ENCODE data around the gene FLRT1. TPM values are rescaled to one million over a fixed set of nuclear protein-coding genes. Genes with fewer than 3 reads are reported as not detected.

FLRT1 gene
- total RNA-seq, 2 donors from 2014 or later, result not detected

- Mint-ChIP-seq H3K36me3 (peaks cover 6% of the 10 kb centered on the region), H3K27ac (no peak overlapping the region), H3K9me3 (no peaks in the 10 kb centered on the region), H3K27me3 (peaks cover 0 to 3% of the 10 kb centered on the region in 2 donors), H3K4me1 (ENCODE audit: low read depth in 2 of 2) (peaks cover 0 to 8% of the 10 kb centered on the region in 2 donors), H3K4me3 (no peak overlapping the region)
- ATAC-seq (peak; percentile 85 to 90), DNase-seq (ENCODE audit: low spot score) (peak; percentile 76)
Observed at GRCh38 chr11:64000026-64000739, 35.5 kb upstream of the FLRT1 start.

- H3K36me3 Mint-ChIP-seq, result peaks cover 6% of the 10 kb centered on the region
- ATAC-seq (no peak), DNase-seq (ENCODE audit: low spot score) (no peak)
- H3K27me3 Mint-ChIP-seq, result peaks cover 0 to 5% of the 10 kb centered on the region in 2 donors
- no peak overlapping the region for H3K27ac Mint-ChIP-seq
- no peaks in the 10 kb centered on the region for H3K9me3 Mint-ChIP-seq
- H3K4me1 Mint-ChIP-seq (ENCODE audit: low read depth in 2 of 2), result peaks cover 0 to 8% of the 10 kb centered on the region in 2 donors
- H3K4me3 Mint-ChIP-seq, result peak overlapping the region; percentile 10
Observed at GRCh38 chr11:64000740-64001483, 34.8 kb upstream of the FLRT1 start.

- Mint-ChIP-seq H3K36me3 (peaks cover 6% of the 10 kb centered on the region), H3K27ac (no peak overlapping the region), H3K9me3 (no peaks in the 10 kb centered on the region), H3K27me3 (peaks cover 5 to 11% of the 10 kb centered on the region in 2 donors), H3K4me3 (peak overlapping the region; percentile 10), H3K4me1 (ENCODE audit: low read depth in 2 of 2) (peaks cover 0 to 8% of the 10 kb centered on the region in 2 donors)
- ATAC-seq, result no peak
- DNase-seq (ENCODE audit: low spot score), result no peak
Observed at GRCh38 chr11:64001484-64002420, 34.0 kb upstream of the FLRT1 start.

- Mint-ChIP-seq H3K36me3 (no peaks in the 10 kb centered on the region), H3K4me3 (no peak overlapping the region), H3K9me3 (no peaks in the 10 kb centered on the region), H3K27ac (peak overlapping the region in 1 of 2 donors; percentile 50), H3K4me1 (ENCODE audit: low read depth in 2 of 2) (peaks cover 14 to 15% of the 10 kb centered on the region in 2 donors), H3K27me3 (peaks cover 21 to 27% of the 10 kb centered on the region in 2 donors)
- no peak for ATAC-seq
- no peak for DNase-seq (ENCODE audit: low spot score)
Observed at GRCh38 chr11:64003807-64004589, 31.7 kb upstream of the FLRT1 start.

- no peak overlapping the region for H3K27ac Mint-ChIP-seq
- no peaks in the 10 kb centered on the region for H3K9me3 Mint-ChIP-seq
- H3K4me3 Mint-ChIP-seq, result no peak overlapping the region
- DNase-seq (ENCODE audit: low spot score) (no peak), ATAC-seq (no peak)
- no peaks in the 10 kb centered on the region for H3K36me3 Mint-ChIP-seq
- H3K4me1 Mint-ChIP-seq (ENCODE audit: low read depth in 2 of 2), result peaks cover 14 to 15% of the 10 kb centered on the region in 2 donors
- H3K27me3 Mint-ChIP-seq, result peaks cover 21 to 27% of the 10 kb centered on the region in 2 donors
Observed at GRCh38 chr11:64004590-64004984, 31.1 kb upstream of the FLRT1 start.

GRCh38 chr11:64005691-64006090 lies 30.0 kb upstream of the FLRT1 start:
- Mint-ChIP-seq H3K9me3 (peaks cover 8% of the 10 kb centered on the region), H3K36me3 (no peaks in the 10 kb centered on the region), H3K27ac (no peak overlapping the region), H3K4me1 (ENCODE audit: low read depth in 2 of 2) (peaks cover 19 to 22% of the 10 kb centered on the region in 2 donors), H3K4me3 (no peak overlapping the region), H3K27me3 (peaks cover 21 to 27% of the 10 kb centered on the region in 2 donors)
- ATAC-seq, result no peak
- DNase-seq (ENCODE audit: low spot score), result no peak

GRCh38 chr11:64006398-64006797 lies 29.3 kb upstream of the FLRT1 start:
- Mint-ChIP-seq H3K27me3 (peaks cover 21 to 27% of the 10 kb centered on the region in 2 donors), H3K36me3 (no peaks in the 10 kb centered on the region), H3K4me1 (ENCODE audit: low read depth in 2 of 2) (peaks cover 19 to 29% of the 10 kb centered on the region in 2 donors), H3K9me3 (peaks cover 12% of the 10 kb centered on the region), H3K4me3 (no peak overlapping the region), H3K27ac (no peak overlapping the region)
- DNase-seq (ENCODE audit: low spot score) (no peak), ATAC-seq (no peak)

GRCh38 chr11:64007160-64007628 lies 28.5 kb upstream of the FLRT1 start:
- Mint-ChIP-seq H3K4me3 (peak overlapping the region; percentile 69), H3K4me1 (ENCODE audit: low read depth in 2 of 2) (peaks cover 19 to 25% of the 10 kb centered on the region in 2 donors), H3K27ac (no peak overlapping the region), H3K9me3 (peaks cover 12% of the 10 kb centered on the region), H3K27me3 (peaks cover 21 to 23% of the 10 kb centered on the region in 2 donors), H3K36me3 (no peaks in the 10 kb centered on the region)
- no peak for ATAC-seq
- no peak for DNase-seq (ENCODE audit: low spot score)

- no peak overlapping the region for H3K27ac Mint-ChIP-seq
- no peaks in the 10 kb centered on the region for H3K36me3 Mint-ChIP-seq
- ATAC-seq (peak; percentile 58 to 76), DNase-seq (ENCODE audit: low spot score) (no peak)
- peaks cover 12% of the 10 kb centered on the region for H3K9me3 Mint-ChIP-seq
- H3K27me3 Mint-ChIP-seq, result peaks cover 21 to 23% of the 10 kb centered on the region in 2 donors
- H3K4me3 Mint-ChIP-seq, result peak overlapping the region; percentile 69
- H3K4me1 Mint-ChIP-seq (ENCODE audit: low read depth in 2 of 2), result peaks cover 19 to 25% of the 10 kb centered on the region in 2 donors
Observed at GRCh38 chr11:64007629-64008282, 28.0 kb upstream of the FLRT1 start.

GRCh38 chr11:64008283-64008913 lies 27.3 kb upstream of the FLRT1 start:
- H3K36me3 Mint-ChIP-seq, result no peaks in the 10 kb centered on the region
- H3K4me1 Mint-ChIP-seq (ENCODE audit: low read depth in 2 of 2), result peaks cover 19 to 25% of the 10 kb centered on the region in 2 donors
- no peak overlapping the region for H3K27ac Mint-ChIP-seq
- no peak for DNase-seq (ENCODE audit: low spot score)
- peaks cover 21 to 23% of the 10 kb centered on the region in 2 donors for H3K27me3 Mint-ChIP-seq
- H3K9me3 Mint-ChIP-seq, result peaks cover 12% of the 10 kb centered on the region
- no peak for ATAC-seq
- H3K4me3 Mint-ChIP-seq, result no peak overlapping the region

GRCh38 chr11:64008914-64009633 lies 26.7 kb upstream of the FLRT1 start:
- no peak for ATAC-seq
- H3K4me1 Mint-ChIP-seq (ENCODE audit: low read depth in 2 of 2), result peaks cover 19 to 25% of the 10 kb centered on the region in 2 donors
- H3K9me3 Mint-ChIP-seq, result peaks cover 12% of the 10 kb centered on the region
- no peak overlapping the region for H3K27ac Mint-ChIP-seq
- H3K4me3 Mint-ChIP-seq, result no peak overlapping the region
- no peak for DNase-seq (ENCODE audit: low spot score)
- H3K27me3 Mint-ChIP-seq, result peaks cover 21 to 23% of the 10 kb centered on the region in 2 donors
- no peaks in the 10 kb centered on the region for H3K36me3 Mint-ChIP-seq

Data from natural killer cell treated with Interleukin-12 subunit alpha and Interleukin-12 subunit beta and Interleukin-15 and Interleukin-18, amount 100 ng/mL, for 72 hours (primary cell).